ENCODE results near the gene GASK1B.

GASK1B gene

DNA sequence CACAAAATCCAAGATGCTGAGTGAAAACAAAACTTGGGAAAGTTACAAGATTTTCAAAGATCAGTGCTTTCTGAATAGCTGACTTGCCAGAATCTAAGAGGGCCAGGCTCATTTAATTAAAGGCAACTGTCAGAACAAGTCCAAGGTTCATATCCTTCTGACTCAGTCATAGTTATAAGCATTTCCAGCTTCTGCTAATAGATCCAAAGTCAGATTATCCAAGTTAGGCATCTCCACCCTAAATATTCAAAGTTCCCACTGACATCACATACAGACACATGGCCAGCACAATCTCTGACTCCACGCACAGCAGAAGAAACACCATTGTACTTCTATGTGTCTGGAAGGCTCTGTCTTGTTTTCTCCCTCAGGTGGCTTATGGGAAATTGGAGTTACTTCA lies 41.8 kb downstream of the GASK1B start:
- Mint-ChIP-seq H3K4me3 (no peak overlapping the region), H3K27ac (no peak overlapping the region), H3K36me3 (no peaks in the 10 kb centered on the region), H3K9me3 (peaks cover 6% of the 10 kb centered on the region), H3K4me1 (no peaks in the 10 kb centered on the region)
- DNase-seq (ENCODE audit: low spot score in 2 of 2) (no peak), ATAC-seq (no peak)

DNA sequence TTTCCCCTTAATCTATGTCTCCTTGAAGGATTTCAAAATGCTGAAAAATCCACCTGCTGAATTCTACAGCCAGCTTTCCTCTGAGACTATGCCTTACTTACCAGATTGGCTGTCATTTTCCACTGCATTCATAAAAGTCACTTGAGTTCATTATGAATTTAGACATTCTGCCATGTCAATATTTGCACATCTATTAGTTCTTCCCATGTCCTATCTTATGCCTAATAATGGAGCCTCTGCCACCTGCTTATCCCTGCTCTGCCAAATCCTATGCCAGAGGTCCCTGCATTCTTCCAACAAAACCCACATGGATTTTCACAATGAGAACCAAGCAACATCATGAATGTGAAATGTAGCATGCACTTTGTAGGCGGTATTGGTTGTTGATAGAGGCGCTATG lies 42.6 kb downstream of the GASK1B start:
- Mint-ChIP-seq H3K9me3 (peaks cover 6% of the 10 kb centered on the region), H3K27ac (no peak overlapping the region), H3K4me1 (no peaks in the 10 kb centered on the region), H3K4me3 (no peak overlapping the region), H3K36me3 (no peaks in the 10 kb centered on the region)
- ATAC-seq (no peak), DNase-seq (ENCODE audit: low spot score in 2 of 2) (no peak)

DNA sequence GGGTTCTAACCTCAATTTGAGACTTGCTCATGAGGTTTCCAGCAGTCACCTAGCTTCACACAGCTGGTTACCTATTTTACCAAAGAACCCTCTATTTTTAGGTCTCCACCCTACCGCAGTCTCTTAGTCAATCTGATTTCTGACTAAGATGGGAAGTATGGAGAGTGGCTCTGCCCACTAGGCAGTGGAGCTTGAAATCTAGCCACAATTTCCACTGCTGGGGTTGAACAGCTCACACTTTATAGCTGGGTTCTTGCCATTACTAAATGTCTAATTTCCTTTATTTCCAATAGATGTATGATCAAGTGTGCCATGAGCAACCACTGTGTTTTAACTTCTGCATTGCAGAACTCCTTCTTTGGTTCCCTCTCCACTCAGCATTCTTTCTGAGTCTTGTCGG lies 43.1 kb downstream of the GASK1B start:
- Mint-ChIP-seq H3K27ac (no peak overlapping the region), H3K9me3 (peaks cover 6% of the 10 kb centered on the region), H3K4me3 (no peak overlapping the region), H3K4me1 (no peaks in the 10 kb centered on the region), H3K36me3 (no peaks in the 10 kb centered on the region)
- DNase-seq (ENCODE audit: low spot score in 2 of 2) (no peak), ATAC-seq (no peak)

- Mint-ChIP-seq H3K4me1 (no peaks in the 10 kb centered on the region), H3K27ac (no peak overlapping the region), H3K36me3 (no peaks in the 10 kb centered on the region), H3K9me3 (peaks cover 6% of the 10 kb centered on the region), H3K4me3 (no peak overlapping the region)
- no peak for ATAC-seq
- DNase-seq (ENCODE audit: low spot score in 2 of 2), result no peak
These were observed 44.3 kb downstream of the GASK1B start for GRCh38 chr4:158128540-158128939.

- Mint-ChIP-seq H3K9me3 (no peaks in the 10 kb centered on the region), H3K4me3 (no peak overlapping the region), H3K4me1 (no peaks in the 10 kb centered on the region), H3K36me3 (no peaks in the 10 kb centered on the region), H3K27ac (no peak overlapping the region)
- ATAC-seq (no peak), DNase-seq (ENCODE audit: low spot score in 2 of 2) (no peak)
These were observed 47.5 kb downstream of the GASK1B start for GRCh38 chr4:158125310-158125709.

All from stimulated activated effector memory CD8-positive, alpha-beta T cell treated with anti-CD3 and anti-CD28 coated beads, Interleukin-12 subunit alpha, Interleukin-12 subunit beta, amount 100 ng/mL, for 72 hours (primary cell).